ENCODE measurements around the gene CDH23. TPM values are rescaled to one million over a fixed set of nuclear protein-coding genes. Genes with fewer than 3 reads are reported as not detected.

Gene CDH23
- total and polyA plus RNA-seq, 8 donors, result 1.8 to 22.8 (median 3.0) TPM

DNA sequence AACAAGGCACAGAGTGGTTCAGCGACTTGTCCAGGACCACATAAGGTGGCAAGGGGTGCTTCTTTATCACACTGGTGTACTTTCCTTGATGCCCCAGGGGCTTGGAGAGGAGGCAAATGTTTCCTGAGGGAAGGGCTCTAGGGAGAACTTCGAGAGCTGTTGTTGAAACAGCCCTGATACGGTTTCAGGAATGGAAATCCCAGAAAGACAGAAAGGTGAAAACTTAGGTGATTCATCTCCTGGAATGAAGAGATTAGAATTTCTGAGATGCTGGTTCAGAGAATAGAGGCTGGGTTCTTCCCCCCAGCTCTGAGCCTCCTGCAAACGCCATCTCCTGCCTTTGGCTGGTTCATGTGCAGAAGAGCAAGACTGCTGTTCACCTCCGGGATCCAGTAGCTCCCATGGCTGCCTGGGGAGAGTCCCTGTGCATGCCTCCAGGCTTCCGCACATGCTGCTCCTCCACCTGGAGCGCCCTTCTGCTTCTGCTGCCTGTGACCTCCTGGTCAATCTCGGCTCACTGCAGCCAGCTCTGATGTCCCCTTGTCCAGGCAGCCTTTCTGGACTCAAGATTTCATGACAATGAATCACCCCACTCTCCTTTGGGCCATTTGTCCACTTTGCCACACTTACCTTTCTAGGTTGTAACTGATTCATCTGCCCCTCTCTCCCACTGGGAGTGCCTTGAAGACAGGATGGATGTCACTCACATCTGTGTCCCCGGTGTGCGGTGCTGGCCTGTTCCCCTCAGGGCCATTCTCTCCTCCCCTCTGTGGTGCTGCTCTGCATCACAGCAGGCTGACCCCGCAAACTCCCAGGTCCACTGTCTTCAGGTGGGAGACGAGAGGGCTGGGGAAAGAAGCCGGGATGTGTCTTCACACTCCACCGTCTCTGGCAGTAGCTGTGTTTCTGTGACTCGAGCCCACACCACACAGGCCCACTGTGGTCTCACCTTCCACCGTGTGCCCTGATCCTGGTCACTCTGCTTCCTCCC, 3.6 kb upstream of the CDH23 start:
- no peak overlapping the region for H3K27ac ChIP-seq
- peaks cover 13 to 67% of the 10 kb centered on the region in 2 donors for H3K27me3 ChIP-seq
- no peak for DNase-seq
- ATAC-seq, result no peak
- no peaks in the 10 kb centered on the region for H3K36me3 ChIP-seq
- intact Hi-C loops (cut with DNase I), result loop anchor here in 1 of 2 donors (10.0 kb wide), 1 partner anchor 302 kb away; no protein-coding TSS in a partner anchor
- no peak for TF ChIP-seq CTCF (IDR thresholded peaks at IDR 0.05)
- no peaks in the 10 kb centered on the region for H3K9me3 ChIP-seq
- no peak overlapping the region for H3K4me3 ChIP-seq
- peaks cover 8 to 19% of the 10 kb centered on the region in 2 donors for H3K4me1 ChIP-seq

DNA sequence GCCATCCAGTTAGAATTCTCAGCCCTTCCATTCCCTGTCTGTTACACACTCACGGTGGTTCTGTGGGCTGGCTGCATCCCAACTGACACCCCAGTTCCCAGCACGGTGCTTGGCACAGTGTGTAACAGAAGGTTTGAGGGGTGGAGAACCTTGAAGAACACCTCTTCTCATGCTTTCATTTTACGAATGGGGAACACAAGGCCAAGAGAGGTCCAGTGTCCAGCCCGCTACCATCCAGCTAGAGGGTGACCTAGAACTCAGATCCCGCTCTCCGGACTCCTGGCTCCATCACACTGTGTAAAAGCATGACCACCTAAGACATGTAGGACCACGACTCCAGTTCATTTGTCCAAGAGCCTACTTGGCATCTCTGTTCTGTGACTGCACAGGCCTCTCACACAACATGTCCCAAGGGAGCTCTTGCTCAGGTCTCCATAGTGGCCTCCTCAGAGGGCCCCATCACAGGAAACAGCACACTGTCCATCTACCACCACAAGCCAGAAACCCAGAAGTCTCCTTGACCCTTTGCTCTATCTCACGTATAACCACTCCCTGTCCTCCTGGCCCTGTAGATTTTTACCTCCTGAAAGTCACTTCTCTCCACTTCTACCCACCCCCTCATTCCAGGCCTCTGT, 2.8 kb upstream of the CDH23 start:
- DNase-seq, result no peak
- intact Hi-C loops (cut with DNase I), result loop anchor here in 1 of 2 donors (10.0 kb wide), 1 partner anchor 301 kb away; no protein-coding TSS in a partner anchor
- H3K27me3 ChIP-seq, result peaks cover 15 to 75% of the 10 kb centered on the region in 2 donors

GRCh38 chr10:71394926-71395562, 1.7 kb upstream of the CDH23 start:
- ATAC-seq, result no peak
- H3K9me3 ChIP-seq, result no peaks in the 10 kb centered on the region

More for the DNA sequence above, 2.8 kb upstream of the CDH23 start:
- Histone ChIP-seq H3K27ac (no peak overlapping the region), H3K4me3 (no peak overlapping the region), H3K36me3 (no peaks in the 10 kb centered on the region), H3K9me3 (no peaks in the 10 kb centered on the region), H3K4me1 (peaks cover 8 to 19% of the 10 kb centered on the region in 2 donors)
- TF ChIP-seq CTCF (IDR thresholded peaks at IDR 0.05), result no peak
- no peak for ATAC-seq

DNA sequence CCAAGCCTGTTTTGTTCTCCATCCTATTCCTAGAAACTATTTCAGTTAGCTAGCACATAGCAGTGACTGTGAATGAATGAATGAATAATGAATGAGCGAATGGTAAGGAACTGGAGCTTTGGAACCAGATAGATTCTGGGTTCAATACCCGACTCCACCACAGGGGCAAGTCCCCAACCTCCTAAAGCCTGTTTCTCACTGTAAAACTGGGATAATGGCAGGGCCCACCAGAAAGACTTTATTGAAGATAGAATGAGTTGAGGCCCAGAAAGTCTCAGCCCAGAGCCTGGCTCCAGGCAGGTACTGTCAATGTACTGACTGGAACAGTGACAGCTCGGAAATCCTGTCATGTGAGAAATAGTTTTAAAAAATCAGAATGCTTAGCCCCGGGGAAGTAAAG, 1.1 kb upstream of the CDH23 start:
- Histone ChIP-seq H3K4me1 (peaks cover 8 to 19% of the 10 kb centered on the region in 2 donors), H3K4me3 (no peak overlapping the region), H3K27me3 (peaks cover 27 to 79% of the 10 kb centered on the region in 2 donors), H3K36me3 (no peaks in the 10 kb centered on the region), H3K27ac (no peak overlapping the region), H3K9me3 (no peaks in the 10 kb centered on the region)
- intact Hi-C loops (cut with DNase I), result loop anchor here in 1 of 2 donors (5.0 to 10.0 kb wide), 2 partner anchors 172 to 299 kb away; no protein-coding TSS in a partner anchor
- ATAC-seq, result no peak
- DNase-seq, result no peak
- no peak for TF ChIP-seq CTCF (IDR thresholded peaks at IDR 0.05)

More at GRCh38 chr10:71394926-71395562, 1.7 kb upstream of the CDH23 start:
- Histone ChIP-seq H3K4me1 (peaks cover 8 to 19% of the 10 kb centered on the region in 2 donors), H3K27ac (no peak overlapping the region), H3K4me3 (no peak overlapping the region), H3K27me3 (peaks cover 24 to 79% of the 10 kb centered on the region in 2 donors), H3K36me3 (no peaks in the 10 kb centered on the region)
- DNase-seq, result no peak
- intact Hi-C loops (cut with DNase I), result loop anchor here in 1 of 2 donors (5.0 to 10.0 kb wide), 2 partner anchors 172 to 300 kb away; no protein-coding TSS in a partner anchor
- no peak for TF ChIP-seq CTCF (IDR thresholded peaks at IDR 0.05)
